GM12801 (cell line): ENCODE data around the gene STRIP1.

Source experiments
- TF ChIP-seq, protein P1 (sequence below): IDR thresholded peaks from one replicate; pipeline ENCODE4 v1.5.1; 2011; ENCODE audit warnings: control low read depth; ENCODE audit not compliant: insufficient read length; ENCODE audit errors: extremely low read depth

STRIP1 gene

DNA sequence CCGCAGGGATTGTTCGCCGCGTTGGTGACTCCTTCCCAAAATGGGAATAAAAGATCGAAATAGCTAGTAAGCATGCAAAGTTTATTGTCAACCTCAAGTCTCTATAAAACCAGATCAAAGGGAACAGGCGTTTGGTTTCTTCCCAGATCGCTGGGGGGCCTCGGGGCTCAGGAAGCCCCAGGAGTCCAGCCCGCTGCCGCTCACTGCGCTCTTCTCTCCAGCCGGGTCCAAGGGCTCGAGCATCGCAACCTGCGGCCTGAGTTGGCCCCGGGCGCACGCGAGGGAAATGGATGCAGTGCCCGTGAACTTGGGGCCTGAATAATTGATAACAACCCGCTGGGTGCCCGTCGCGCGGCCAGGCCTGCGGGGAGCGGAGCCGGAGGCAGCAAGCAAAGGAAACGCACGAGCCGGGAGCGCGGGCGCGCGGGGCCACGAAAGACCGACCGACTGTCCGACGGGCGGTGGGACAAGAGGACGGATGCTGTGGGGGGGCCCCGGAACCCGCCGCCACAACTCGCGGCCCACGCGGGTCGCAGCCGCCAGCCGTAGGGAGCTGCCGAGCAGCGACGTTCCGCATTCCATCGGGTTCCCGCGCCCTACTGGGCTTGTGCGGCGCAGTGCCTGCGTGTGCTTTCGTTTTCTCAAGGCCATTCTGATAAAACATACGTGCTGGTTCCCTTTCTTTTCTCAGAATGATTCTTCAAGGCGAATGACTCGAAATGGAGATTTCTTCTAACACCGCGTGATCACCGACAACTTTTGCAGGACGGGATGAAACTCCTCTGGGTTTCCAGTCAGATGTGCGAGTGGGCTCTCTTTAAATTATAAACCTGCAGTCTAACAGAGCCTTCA lies 50.0 kb downstream of the STRIP1 start:
- TF ChIP-seq, protein P1, sequence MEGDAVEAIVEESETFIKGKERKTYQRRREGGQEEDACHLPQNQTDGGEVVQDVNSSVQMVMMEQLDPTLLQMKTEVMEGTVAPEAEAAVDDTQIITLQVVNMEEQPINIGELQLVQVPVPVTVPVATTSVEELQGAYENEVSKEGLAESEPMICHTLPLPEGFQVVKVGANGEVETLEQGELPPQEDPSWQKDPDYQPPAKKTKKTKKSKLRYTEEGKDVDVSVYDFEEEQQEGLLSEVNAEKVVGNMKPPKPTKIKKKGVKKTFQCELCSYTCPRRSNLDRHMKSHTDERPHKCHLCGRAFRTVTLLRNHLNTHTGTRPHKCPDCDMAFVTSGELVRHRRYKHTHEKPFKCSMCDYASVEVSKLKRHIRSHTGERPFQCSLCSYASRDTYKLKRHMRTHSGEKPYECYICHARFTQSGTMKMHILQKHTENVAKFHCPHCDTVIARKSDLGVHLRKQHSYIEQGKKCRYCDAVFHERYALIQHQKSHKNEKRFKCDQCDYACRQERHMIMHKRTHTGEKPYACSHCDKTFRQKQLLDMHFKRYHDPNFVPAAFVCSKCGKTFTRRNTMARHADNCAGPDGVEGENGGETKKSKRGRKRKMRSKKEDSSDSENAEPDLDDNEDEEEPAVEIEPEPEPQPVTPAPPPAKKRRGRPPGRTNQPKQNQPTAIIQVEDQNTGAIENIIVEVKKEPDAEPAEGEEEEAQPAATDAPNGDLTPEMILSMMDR: no peak

DNA sequence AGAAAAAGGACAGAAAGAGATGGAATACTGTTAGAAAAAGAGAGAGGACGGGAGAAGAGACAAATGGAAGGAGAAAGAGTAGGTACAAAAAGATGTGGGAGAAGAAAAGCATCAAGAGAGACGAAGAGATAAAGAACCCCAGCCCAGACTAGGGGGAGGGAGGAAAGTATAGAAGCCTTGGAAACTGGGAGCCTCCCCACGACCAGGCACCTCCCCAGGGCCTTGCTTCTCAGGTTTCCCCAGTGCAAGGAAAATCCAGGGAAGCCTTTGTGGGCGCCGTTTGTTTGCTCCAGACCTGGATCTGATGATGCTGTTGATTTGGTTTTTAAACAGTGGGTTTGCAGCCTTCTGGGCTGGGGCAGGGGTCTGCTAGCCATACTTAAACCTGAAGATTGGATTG lies 51.2 kb downstream of the STRIP1 start:
- TF ChIP-seq, protein P1: no peak

DNA sequence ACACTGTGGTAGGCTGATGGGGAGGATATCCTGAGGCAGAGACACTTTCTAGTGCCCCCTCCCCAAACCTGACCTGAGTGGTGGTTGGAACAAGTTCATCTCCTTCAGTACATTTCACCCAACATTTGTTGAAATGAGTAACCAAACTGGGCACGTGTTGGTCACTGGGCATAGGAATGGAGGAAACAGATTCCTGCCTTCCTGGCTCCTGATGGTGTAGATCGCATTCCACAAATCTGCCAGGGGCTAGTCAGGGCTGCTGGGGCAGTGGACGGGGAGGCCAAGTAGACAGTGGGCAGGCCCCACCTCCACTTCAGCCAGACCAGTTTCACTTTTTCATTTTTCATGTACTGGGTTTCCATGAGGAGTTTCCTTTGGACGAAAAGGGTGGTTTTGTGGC lies 52.5 kb downstream of the STRIP1 start:
- TF ChIP-seq, protein P1: no peak

DNA sequence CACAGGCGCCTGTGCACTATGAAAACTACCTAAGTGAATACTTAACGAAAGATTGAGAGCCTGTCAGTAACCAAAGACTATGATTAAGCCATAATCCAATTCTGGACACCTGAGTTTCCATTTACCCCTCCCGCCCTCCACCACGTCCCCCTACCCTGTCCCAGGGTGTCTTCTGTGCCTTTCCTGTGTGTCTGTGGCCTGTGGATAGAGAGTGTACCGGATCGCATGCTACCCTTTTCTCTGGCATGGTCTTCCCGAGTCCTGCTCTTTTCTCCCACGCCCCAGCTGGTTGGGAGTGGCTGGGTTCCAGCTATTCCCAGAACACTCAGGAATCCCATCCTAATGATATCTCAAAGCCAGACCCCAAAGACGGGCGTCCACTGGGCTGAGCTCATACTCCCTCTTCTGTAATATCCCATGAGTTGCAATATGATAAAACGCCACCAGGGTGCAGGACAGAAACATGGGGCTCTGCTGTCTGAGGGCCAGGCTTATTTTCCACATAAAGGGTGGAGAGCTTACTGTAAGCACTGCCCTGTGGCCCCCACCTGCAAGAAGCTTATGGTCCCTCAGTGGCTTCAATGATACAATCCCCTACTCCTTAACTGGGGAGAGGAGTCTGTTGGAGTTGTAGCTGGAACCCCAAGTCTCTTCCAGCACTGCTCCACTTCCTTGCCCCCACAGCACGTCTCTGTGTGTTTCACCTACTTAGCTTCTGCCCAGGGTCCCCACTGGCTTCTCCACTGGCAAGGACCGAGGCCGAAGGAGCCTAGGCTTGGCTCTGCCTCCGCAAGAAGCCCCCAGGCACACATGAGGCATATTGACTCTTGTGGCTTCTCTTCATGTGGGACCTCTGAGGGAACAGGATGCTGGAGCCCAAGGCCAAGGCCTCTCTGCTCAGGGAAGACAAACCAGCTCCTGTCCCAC lies 53.7 kb downstream of the STRIP1 start:
- TF ChIP-seq, protein P1: no peak

DNA sequence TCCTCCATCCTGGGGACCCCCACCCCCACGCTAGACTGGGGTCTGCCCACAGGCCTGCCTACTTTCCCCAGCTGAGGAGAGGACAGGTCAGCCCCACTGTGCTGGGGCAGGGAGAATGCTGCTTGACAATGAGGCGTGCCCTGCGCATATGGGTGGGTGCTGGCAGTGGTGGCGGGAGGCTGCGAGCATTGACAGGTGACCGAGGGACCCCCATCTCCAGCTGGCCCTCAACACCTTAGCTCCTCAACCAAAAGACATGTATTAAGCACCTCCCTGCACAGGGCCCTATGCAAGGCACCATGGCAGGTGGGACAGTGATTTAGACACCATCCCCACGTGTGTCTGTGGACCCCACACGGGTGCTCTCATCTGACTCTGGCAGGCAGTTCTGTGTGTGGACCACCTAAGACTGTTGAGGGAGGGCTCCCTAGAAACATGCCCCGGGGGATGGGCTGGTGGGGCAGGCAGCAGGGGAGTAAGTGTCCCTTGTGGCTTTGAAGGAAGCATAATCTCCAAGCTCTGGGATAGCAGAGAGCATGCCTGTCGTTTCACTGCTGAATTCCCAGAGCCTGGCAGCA lies 54.4 kb downstream of the STRIP1 start:
- TF ChIP-seq, protein P1: no peak

DNA sequence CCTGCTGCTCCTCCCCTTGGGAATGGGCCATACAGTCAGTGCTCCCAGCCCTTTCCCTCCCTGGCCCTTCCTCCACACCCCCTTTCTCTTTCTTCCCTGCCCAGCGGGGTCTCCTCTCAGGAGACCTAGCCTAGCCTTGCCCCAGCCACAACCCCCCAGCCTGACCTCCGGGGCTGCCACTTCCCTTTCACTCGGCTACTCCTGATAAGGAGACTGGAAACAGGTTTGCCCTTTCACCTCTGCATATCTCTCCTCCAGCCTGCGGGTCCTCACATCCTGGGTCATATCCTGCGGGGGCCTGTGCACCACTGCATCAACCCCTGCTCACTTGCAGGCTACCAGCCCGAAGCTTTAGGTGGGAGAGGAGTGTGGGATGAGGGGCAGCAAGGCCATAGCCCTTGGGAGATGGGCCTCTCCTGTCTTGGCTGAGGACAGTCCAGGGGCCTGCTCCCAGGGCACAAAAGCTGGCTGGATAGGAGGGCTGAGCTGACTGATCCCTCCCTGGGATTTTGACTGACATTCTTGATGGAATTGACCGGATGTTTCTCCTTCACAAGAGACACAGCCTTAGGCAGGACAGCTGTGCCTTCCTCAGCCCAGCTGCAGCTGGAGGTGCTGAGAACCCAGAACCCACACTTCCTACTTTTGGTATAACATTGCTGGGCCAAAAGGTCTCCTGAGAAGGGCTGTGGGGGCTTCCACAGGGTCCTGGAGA lies 55.3 kb downstream of the STRIP1 start:
- TF ChIP-seq, protein P1: no peak
